T-helper 17 cell (primary cell): ENCODE results near the gene SCARF1. TPM values are rescaled to one million over a fixed set of nuclear protein-coding genes. Genes with fewer than 3 reads are reported as not detected.
"Not testable (repeated sequence)": the region's sequence is repeated elsewhere in the genome, so short reads cannot be mapped to it uniquely, and the experiment has no call there.

Experiments
- ATAC-seq: fragments of 150-1000 bp; cut with Tn5 transposase; 2 replicates; pipeline ENCODE4 v1.10.0; 2021; ENCODE audit warnings: mild to moderate bottlenecking, moderate library complexity
- DNase-seq, 3 donors: peaks; one replicate each; pipeline versions ENCODE4 v3.0.0 to v3.0.0-alpha.2; 2020 to 2021
- H3K9me3 ChIP-seq: one replicate; pipeline ENCODE4 v1.7.0; 2013; ENCODE audit warnings: low read length, mild to moderate bottlenecking; ENCODE audit not compliant: control insufficient read depth, poor library complexity, severe bottlenecking
- H3K27ac Mint-ChIP-seq: one replicate; pipeline ENCODE4 v1.8.0; 2022; ENCODE audit warnings: mild to moderate bottlenecking, moderate library complexity, mixed read lengths
- H3K27me3 Mint-ChIP-seq: one replicate; pipeline ENCODE4 v1.8.0; 2022; ENCODE audit warnings: mixed read lengths
- H3K36me3 Mint-ChIP-seq: one replicate; pipeline ENCODE4 v1.8.0; 2022; ENCODE audit warnings: low read depth, mixed read lengths
- H3K4me1 Mint-ChIP-seq: one replicate; pipeline ENCODE4 v1.8.0; 2022; ENCODE audit warnings: mild to moderate bottlenecking, mixed read lengths
- H3K4me3 Mint-ChIP-seq: one replicate; pipeline ENCODE4 v1.8.0; 2022; ENCODE audit warnings: mild to moderate bottlenecking, moderate library complexity, mixed read lengths
- total RNA-seq, 4 donors: library from RNA in 2 of 4; stranded (reverse) in 2 of 4; gene quantifications; one replicate each; pipeline ENCODE4 v1.2.3 and lab custom pipeline; 2022 to 2026

SCARF1 gene
- total RNA-seq, 2 donors from 2014 or later, result 1.6 to 2.3 TPM

GRCh38 chr17:1658100-1658499 lies 12.6 kb upstream of the SCARF1 start:
- peaks cover 17% of the 10 kb centered on the region for H3K36me3 Mint-ChIP-seq
- no peak overlapping the region for H3K4me3 Mint-ChIP-seq
- ATAC-seq (no peak), DNase-seq (no peak)
- no peaks in the 10 kb centered on the region for H3K27me3 Mint-ChIP-seq
- peaks cover 7% of the 10 kb centered on the region for H3K4me1 Mint-ChIP-seq
- peak overlapping the region; percentile 8 for H3K27ac Mint-ChIP-seq
- H3K9me3 ChIP-seq, result no peaks in the 10 kb centered on the region

- DNase-seq (no peak), ATAC-seq (no peak)
- H3K9me3 ChIP-seq, result no peaks in the 10 kb centered on the region
- no peak overlapping the region for H3K4me3 Mint-ChIP-seq
- H3K27ac Mint-ChIP-seq, result no peak overlapping the region
- H3K27me3 Mint-ChIP-seq, result no peaks in the 10 kb centered on the region
- peaks cover 11% of the 10 kb centered on the region for H3K36me3 Mint-ChIP-seq
- peaks cover 12% of the 10 kb centered on the region for H3K4me1 Mint-ChIP-seq
These were observed 8.2 kb upstream of the SCARF1 start for GRCh38 chr17:1653735-1654134.

- not testable (repeated sequence) for ATAC-seq, DNase-seq, H3K9me3 ChIP-seq, H3K27me3 Mint-ChIP-seq
- Mint-ChIP-seq H3K27ac (peak overlapping the region; percentile 8), H3K36me3 (peaks cover 11% of the 10 kb centered on the region), H3K4me3 (peak overlapping the region; percentile 66), H3K4me1 (peaks cover 12% of the 10 kb centered on the region)
These were observed 7.3 kb upstream of the SCARF1 start for GRCh38 chr17:1652794-1653193.

GRCh38 chr17:1651559-1651844 lies 6.0 kb upstream of the SCARF1 start:
- ATAC-seq (no peak), DNase-seq (no peak)
- peak overlapping the region; percentile 21 for H3K4me3 Mint-ChIP-seq
- no peak overlapping the region for H3K27ac Mint-ChIP-seq
- H3K4me1 Mint-ChIP-seq, result peaks cover 12% of the 10 kb centered on the region
- H3K9me3 ChIP-seq, result no peaks in the 10 kb centered on the region
- peaks cover 6% of the 10 kb centered on the region for H3K36me3 Mint-ChIP-seq
- H3K27me3 Mint-ChIP-seq, result no peaks in the 10 kb centered on the region

GRCh38 chr17:1650731-1651558 lies 5.4 kb upstream of the SCARF1 start:
- no peak for ATAC-seq
- no peaks in the 10 kb centered on the region for H3K9me3 ChIP-seq
- DNase-seq, result no peak
- Mint-ChIP-seq H3K4me3 (peak overlapping the region; percentile 31), H3K4me1 (peaks cover 12% of the 10 kb centered on the region), H3K27ac (no peak overlapping the region), H3K27me3 (no peaks in the 10 kb centered on the region), H3K36me3 (peaks cover 2% of the 10 kb centered on the region)

GRCh38 chr17:1649844-1650501 lies 4.4 kb upstream of the SCARF1 start, which contains the start of gene RILP:
Gene RILP, minus strand, starts transcription at chr17:1649866. Its CDS starts 62 bp downstream, at chr17:1649804.
- Mint-ChIP-seq H3K4me1 (peaks cover 16% of the 10 kb centered on the region), H3K27me3 (no peaks in the 10 kb centered on the region), H3K36me3 (peaks cover 2% of the 10 kb centered on the region), H3K4me3 (peak within 1 kb of the TSS; percentile 69), H3K27ac (peak within 1 kb of the TSS; percentile 11)
- ATAC-seq, result peak; percentile 18
- DNase-seq, result no peak
- H3K9me3 ChIP-seq, result no peaks in the 10 kb centered on the region

GRCh38 chr17:1648963-1649843 lies 3.7 kb upstream of the SCARF1 start:
- no peak overlapping the region for H3K27ac Mint-ChIP-seq
- H3K4me3 Mint-ChIP-seq, result peak overlapping the region; percentile 69
- H3K9me3 ChIP-seq, result no peaks in the 10 kb centered on the region
- H3K27me3 Mint-ChIP-seq, result no peaks in the 10 kb centered on the region
- peak; percentile 94 to 97 (median 97) for DNase-seq
- peak; percentile 82 for ATAC-seq
- peaks cover 2% of the 10 kb centered on the region for H3K36me3 Mint-ChIP-seq
- H3K4me1 Mint-ChIP-seq, result peaks cover 18% of the 10 kb centered on the region

- ATAC-seq (peak; percentile 2), DNase-seq (no peak)
- H3K9me3 ChIP-seq, result no peaks in the 10 kb centered on the region
- Mint-ChIP-seq H3K27me3 (no peaks in the 10 kb centered on the region), H3K4me3 (peak overlapping the region; percentile 69), H3K27ac (no peak overlapping the region), H3K4me1 (peaks cover 21% of the 10 kb centered on the region), H3K36me3 (peaks cover 2% of the 10 kb centered on the region)
These were observed 2.8 kb upstream of the SCARF1 start for GRCh38 chr17:1648173-1648962.

- no peaks in the 10 kb centered on the region for H3K36me3 Mint-ChIP-seq
- H3K27me3 Mint-ChIP-seq, result no peaks in the 10 kb centered on the region
- ATAC-seq, result no peak
- H3K4me3 Mint-ChIP-seq, result peak overlapping the region; percentile 59
- no peak for DNase-seq
- H3K27ac Mint-ChIP-seq, result no peak overlapping the region
- H3K9me3 ChIP-seq, result no peaks in the 10 kb centered on the region
- peaks cover 16% of the 10 kb centered on the region for H3K4me1 Mint-ChIP-seq
These were observed 2.3 kb upstream of the SCARF1 start for GRCh38 chr17:1647802-1648171.

- peak overlapping the region; percentile 55 for H3K4me3 Mint-ChIP-seq
- ATAC-seq (no peak), DNase-seq (no peak)
- no peak overlapping the region for H3K27ac Mint-ChIP-seq
- H3K27me3 Mint-ChIP-seq, result no peaks in the 10 kb centered on the region
- H3K9me3 ChIP-seq, result no peaks in the 10 kb centered on the region
- H3K36me3 Mint-ChIP-seq, result no peaks in the 10 kb centered on the region
- H3K4me1 Mint-ChIP-seq, result peaks cover 13% of the 10 kb centered on the region
These were observed 805 bp upstream of the SCARF1 start for GRCh38 chr17:1646199-1646875.

GRCh38 chr17:1644493-1645206 lies 882 bp downstream of the SCARF1 start:
- no peaks in the 10 kb centered on the region for H3K27me3 Mint-ChIP-seq
- no peak for ATAC-seq
- H3K36me3 Mint-ChIP-seq, result no peaks in the 10 kb centered on the region
- no peak for DNase-seq
- peak overlapping the region; percentile 85 for H3K4me3 Mint-ChIP-seq
- peak overlapping the region; percentile 79 for H3K27ac Mint-ChIP-seq
- no peaks in the 10 kb centered on the region for H3K9me3 ChIP-seq
- peaks cover 14% of the 10 kb centered on the region for H3K4me1 Mint-ChIP-seq
